Kidney tubule cell (primary cell): ENCODE measurements around the gene ASS1.
A peak's percentile ranks its signal among the peaks of the same experiment; 100 is the strongest.

ENCODE experiments used
- DNase-seq: peaks from one replicate; pipeline ENCODE4 v3.0.0-alpha.2; 2018; ENCODE audit warnings: low spot score

The ASS1 gene

DNA sequence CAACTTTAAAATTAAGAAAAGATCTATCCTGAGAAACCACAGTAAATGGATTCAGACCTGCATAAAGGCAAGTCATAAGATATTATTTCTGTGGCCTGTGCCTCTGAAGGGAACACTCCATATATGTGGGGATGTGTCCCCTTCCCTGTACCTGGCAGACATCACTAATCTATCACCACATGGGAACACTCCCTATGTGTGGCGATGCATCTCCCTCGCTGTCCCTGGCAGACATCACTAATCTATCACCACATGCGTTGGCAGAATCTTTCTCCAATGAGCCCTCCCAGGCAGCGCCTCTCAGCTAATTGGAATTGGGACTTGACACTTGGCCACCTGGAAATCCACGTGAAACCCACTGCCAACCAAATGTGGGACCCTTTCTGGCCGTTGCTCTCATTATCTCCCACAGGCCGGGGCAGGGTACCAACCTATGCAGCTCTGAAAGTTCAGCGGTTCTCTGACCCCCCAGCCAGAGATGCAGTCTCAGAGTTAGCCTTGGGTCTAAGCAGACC is 25.2 kb upstream of the ASS1 start:
- no peak for DNase-seq

DNA sequence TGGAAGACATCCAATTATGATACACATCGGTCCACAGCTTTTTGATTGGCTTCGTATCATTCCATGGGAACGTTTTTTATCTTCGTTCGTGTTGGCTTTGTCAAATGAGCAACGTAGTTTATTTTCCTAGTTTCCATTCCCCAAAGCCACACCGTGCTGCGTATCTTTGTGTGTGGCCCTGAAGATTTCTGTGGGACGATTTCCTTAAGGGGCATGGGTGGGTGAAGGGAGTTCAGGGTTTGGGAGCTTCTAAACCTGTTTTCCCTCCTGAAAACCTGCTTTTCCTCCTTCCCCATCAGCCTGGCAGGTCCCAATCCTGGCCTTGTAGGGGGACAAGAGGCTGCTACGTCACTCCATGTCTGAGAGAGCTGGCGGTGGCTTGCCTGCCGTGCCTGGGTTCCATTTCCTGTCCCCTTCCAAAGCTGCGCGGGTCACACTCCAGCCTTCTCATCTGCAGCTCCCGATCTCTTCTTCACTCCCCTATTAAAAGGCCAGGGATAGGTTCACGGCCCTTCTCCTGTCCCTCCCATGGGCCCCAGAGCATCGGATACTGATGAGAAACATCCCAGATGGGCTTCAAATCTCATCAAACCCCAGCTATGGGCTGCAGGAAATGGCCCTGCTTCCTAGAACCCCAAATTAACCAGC is 23.5 kb upstream of the ASS1 start:
- no peak for DNase-seq

DNA sequence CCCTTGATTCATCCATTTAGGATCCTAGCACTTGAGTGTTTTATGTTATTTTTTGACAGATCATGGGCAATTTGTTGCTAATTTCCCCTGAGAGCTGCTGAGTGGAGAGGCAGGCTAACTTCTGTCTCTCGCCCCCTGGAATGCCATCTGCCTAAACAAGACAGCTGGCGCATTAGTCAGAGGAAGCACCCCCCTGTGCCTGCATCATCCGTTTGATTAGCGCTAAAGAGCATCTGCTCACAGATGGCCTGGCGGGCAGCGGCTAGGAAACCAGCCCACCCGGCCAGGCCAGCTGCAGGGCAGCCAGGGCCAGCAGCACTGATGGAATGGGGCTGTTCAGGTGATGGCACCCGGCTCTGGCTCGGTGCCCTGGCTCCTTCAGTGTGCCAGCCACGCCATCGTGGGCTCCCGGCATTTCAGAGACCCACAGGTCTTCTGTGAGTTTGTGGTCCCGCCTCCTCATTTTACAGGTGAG is 22.9 kb upstream of the ASS1 start:
- DNase-seq, result peak; percentile 20

DNA sequence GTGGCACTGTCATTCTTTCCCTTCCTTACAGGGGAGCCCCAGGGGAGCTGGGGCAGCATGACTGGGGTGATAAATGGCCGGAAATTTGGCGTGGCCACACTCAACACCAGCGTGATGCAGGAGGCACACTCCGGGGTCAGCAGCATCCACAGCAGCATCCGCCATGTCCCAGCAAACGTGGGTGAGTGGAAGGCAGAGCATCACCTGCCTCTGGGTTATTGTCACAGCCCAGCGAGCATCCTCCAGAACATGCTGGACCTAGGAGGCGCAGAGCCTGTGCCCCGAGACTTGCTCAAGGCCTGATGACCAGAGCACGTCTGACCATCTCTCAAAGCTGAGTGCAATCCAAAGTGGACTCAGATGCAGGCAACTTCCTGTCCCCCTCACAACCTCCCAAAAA is 22.2 kb upstream of the ASS1 start:
- DNase-seq, result no peak

DNA sequence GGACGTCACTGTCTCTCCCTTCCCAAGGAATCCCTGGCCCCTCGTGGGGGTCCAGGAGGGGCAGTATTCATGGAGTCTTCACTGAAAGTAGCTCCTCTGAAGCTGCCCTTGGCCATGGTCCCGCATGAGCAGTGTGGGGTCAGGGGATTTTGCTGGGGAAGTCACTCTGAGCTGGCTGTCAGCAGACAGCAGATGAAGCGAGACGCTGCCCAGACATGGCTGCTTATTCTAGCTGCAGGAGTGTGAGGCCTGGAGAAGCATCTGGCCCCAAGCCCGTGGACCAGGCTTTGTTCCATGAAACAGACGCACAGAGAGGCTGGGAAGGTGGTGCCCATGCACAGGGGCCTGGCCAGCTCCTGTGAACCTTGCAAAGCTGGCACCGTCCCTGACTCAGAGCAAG is 21.5 kb upstream of the ASS1 start:
- peak; percentile 15 for DNase-seq

DNA sequence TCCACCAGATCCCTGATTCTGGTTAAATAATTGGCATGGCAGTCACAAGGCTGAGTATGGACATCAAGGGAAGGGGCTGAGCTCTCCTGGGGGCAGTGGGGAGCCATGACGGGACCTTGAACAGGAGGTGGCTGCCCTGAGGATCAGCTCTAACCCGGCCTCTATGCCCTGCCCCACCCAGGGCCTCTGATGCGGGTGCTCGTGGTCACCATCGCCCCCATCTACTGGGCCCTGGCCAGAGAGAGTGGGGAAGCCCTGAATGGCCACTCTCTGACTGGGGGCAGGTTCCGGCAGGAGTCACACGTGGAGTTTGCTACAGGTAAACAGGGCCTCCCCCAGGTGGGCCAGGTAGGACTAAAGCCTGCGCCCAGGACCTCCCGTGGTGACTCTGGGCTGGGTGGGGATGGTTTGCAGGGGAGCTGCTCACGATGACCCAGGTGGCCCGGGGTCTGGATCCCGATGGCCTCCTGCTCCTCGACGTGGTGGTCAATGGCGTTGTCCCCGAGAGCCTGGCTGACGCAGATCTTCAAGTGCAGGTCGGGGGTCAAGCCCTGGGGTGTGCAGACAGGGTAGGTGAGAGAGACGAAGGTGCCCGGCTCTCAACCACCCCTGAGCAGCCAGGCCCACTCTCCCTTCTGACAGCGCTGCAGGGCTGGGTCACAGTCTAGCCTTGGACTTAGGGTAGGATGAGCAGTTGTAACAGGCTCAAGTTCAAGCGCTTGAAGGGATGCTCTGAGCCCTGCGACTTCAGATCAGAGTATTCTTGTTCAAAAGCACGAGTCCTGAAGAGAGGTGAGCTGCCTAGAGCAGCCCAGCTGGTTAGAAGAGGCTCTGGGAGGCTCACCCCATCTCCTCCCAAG is 19.9 kb upstream of the ASS1 start:
- no peak for DNase-seq

DNA sequence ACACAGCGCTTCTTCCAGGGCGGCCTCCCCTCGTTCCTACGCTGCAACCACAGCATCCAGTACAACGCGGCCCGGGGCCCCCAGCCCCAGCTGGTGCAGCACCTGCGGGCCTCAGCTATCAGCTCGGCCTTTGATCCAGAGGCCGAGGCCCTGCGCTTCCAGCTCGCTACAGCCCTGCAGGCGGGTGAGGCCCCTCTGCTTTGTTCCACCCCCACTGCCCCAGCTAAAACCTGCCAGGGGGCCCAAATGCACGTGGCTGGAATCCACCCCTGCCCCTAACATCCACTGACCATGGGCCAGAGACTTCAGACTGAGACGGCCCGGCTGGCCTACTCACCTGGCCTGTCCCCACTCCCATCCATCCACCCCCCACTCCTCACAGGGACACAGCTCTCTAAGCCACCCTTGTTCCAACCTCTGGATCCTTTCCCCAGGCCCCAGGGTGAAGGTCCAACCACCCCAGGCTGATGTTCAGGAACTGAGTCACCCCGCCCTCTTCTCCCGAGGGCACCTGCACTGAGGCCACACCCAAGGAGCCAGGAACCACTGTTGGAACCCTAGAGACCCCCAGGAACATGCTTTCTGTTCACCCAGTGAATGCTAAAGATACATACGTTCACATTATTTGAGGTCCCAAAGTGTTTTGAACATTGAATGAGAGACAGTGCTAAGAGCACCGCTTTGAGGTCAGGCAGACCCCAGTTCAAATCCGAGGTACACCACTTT is 18.9 kb upstream of the ASS1 start:
- DNase-seq, result no peak

DNA sequence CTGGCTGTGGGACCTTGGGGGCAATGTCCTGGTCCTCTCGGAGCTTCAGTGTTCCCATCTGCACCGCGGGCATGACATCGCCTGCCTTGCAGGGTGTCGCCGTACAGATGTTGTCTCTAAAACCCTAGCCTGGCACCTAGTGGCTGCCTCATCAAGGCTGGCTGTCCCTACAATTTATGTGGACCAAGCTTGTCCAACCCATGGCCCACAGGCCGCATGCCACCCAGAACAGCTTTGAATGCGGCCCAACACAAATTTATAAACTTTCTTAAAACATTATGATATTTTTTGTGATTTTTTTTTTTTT is 18.3 kb upstream of the ASS1 start:
- DNase-seq, result no peak

DNA sequence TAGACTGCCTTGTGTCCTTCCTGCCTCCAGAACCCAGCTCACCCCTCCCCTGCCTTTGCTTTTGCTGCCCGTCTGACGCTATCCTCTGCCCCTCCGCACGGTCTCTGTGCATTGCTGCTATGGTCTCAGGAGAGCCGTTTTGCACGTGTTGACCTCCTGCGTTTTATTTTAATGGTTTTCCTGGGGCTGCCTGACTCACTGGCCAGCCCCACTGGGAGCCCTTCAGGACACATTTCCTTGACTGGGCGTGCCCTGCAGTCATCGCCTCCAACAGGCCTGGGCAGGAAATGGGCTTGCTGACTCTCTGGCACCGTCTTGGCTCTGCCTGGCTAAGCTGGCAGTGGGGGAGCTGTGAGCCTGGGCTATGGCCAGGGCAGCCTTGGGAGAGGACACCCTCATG is 17.9 kb upstream of the ASS1 start:
- peak; percentile 87 for DNase-seq

DNA sequence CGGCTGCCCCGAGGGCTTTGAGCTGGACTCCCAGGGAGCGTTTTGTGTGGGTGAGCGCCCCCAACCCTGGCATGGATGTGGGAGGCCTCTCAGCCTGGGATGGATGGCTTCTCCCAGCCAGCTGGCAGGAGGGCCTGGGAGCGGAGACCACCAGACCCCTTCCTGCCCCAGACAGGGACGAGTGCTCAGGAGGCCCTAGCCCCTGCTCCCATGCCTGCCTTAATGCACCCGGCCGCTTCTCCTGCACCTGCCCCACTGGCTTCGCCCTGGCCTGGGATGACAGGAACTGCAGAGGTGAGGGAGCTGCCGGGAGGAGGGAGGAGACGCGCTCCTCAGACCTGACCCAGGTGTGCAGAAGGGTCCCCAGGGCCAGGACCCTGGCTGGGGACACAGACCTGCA is 17.4 kb upstream of the ASS1 start:
- DNase-seq, result no peak

DNA sequence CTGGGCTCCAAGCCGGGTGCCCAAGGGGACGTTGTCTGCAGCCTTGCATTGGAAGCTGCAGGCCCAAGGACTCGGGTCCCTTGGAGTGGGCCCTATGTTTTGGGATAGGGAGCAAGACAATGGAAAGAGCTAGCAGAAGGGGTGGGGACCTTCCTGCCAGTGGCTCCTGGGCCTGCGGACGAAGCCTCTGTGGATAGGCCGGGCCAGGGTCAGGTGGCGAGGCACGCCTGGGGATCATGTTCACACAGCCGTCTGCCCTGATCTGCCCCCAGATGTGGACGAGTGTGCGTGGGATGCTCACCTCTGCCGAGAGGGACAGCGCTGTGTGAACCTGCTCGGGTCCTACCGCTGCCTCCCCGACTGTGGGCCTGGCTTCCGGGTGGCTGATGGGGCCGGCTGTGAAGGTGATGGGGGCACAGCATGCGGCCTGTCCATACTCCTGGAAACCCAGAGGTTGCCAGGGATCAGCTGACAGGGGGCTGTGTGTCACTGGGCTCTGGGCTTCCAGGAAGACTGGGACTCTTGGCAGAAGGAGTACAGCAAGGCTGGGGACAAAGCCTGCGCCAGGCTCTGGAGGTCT is 16.6 kb upstream of the ASS1 start:
- DNase-seq, result no peak

DNA sequence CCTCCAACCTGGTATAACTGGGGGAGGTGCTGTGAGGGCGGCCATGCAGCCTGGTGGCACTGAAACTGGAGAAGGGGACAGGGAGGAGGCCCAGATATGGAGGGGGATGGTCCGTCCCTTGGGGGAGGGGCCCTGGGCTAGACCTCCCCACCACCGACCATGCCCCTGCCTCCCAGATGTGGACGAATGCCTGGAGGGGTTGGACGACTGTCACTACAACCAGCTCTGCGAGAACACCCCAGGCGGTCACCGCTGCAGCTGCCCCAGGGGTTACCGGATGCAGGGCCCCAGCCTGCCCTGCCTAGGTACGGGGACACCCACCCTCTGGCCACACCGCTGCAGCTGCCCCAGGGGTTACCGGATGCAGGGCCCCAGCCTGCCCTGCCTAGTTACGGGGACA is 15.4 kb upstream of the ASS1 start:
- DNase-seq, result no peak

DNA sequence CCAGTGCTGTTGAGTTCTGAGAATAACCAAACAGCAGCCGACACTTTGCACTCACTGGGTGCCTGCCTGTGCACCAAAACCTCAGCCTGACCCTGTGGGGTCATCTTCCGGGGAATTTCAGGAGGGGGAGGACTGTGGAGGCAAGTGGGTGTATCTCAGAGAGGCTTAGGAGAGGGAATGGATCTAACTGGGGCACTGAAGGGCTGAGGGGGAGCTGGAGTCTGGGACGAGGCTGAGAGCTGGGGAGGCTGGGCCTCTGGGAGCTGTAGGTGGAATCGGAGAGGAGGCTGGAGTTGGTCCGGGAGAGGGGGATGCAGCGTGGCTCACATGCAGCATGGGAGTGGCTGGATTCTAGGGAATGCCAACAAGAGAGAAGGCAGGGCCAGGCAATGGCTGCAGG is 14.9 kb upstream of the ASS1 start:
- no peak for DNase-seq

DNA sequence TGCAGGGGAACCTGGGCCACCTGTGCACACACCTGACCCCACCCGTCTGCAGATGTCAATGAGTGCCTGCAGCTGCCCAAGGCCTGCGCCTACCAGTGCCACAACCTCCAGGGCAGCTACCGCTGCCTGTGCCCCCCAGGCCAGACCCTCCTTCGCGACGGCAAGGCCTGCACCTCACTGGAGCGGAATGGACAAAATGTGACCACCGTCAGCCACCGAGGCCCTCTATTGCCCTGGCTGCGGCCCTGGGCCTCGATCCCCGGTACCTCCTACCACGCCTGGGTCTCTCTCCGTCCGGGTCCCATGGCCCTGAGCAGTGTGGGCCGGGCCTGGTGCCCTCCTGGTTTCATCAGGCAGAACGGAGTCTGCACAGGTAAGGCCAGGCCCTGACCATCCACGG is 14.5 kb upstream of the ASS1 start:
- DNase-seq, result no peak

DNA sequence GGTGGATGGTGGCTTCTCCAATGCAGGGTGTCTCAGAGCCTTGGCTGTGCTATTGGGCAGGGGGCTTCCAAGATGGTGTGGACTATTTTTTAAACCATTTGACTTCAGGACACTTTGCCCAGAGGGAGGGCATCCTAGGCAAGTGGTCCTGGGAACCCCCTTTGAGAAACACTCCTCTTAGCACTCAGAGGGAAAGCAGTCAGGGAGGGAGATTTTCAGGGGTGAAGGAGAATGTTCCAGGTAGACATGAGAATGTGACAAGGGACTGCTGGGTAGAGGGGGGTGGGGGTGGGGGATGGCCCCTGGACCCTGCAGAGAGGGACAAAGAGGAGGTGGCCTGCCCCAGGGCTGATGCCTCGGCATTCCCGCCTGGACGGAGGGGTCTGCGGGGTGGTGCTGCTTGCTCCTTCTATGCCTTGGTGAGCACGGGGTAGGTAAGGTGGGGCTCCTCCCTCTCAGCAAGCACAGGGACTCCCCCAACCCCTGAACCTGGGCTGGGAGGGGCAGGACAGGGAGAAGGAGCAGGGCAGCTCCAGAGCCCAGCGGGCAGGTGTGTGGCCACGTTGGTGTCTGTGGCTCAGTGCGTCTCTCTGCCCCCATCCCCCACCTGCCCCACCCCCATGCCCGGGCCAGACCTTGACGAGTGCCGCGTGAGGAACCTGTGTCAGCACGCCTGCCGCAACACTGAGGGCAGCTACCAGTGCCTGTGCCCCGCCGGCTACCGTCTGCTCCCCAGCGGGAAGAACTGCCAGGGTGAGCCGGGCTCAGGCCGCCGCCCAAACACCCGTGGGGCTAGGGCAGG is 13.8 kb upstream of the ASS1 start:
- DNase-seq, result no peak

DNA sequence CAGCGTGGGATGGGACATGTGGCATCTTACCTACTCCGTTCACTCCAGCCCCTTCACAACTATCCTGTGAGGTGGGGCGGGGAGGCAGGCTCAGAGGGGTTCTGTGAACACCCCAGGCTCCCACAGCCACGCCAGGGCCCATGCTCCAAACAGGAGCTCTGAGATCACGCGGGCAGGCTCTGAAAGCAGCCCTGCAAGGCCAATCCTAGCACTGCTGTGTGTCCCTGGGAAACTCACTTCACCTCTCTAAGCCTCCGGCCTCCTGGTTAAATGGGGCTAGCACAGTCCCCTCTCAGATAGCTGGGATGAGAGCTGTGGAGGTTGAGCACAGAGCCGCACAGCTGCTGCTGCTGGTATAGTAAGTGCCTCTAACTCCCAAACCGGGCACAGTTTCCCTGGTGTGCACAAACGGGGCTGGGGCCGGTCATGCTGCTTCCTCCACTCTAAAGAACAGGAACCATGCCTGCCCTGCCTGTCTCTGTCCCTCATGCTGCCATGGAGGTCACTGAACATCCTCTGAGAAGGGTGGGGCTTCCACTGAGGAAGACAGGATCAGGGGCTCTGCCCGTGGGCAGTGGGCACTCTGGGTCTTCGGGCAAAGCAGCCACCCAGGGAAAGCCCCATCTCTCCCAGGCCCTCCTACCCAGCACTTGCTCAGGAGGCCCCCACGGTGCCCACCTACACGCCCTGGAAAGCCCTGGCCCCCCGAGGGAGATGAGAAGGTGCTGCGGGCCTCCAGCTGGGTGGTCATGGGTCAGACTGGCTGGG is 13.0 kb upstream of the ASS1 start:
- no peak for DNase-seq

DNA sequence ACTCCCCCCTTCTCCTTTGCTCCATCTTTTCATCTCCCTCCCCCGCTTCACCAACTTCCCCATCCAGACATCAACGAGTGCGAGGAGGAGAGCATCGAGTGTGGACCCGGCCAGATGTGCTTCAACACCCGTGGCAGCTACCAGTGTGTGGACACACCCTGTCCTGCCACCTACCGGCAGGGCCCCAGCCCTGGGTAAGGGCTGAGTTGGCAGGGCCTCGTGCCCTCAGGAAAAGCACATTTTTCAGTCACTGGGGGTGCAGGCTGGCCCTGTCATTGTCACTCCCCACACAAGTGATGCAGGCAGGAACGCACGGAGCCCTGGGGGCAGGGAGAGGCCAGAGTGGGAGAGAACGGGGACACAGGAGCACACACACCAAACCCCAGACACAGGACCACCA is 12.4 kb upstream of the ASS1 start:
- no peak for DNase-seq

DNA sequence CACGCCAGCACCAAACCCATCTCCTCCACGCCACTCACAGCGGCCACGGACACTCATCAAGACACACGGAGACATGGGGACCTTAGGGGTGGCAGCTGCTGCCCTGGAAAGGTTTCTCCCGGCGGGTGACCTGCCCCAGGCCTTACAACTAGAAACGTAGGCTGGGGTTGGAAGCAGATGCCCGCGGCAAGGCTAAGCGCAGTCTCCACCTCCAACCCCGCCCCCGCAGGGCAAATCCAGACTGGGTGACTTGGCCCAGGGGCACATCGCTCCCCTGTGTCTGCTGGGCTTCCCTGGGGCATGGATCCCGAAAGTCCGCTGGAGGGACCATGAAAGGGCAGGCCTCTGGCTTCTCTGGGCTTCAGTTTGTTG is 12.0 kb upstream of the ASS1 start:
- no peak for DNase-seq

DNA sequence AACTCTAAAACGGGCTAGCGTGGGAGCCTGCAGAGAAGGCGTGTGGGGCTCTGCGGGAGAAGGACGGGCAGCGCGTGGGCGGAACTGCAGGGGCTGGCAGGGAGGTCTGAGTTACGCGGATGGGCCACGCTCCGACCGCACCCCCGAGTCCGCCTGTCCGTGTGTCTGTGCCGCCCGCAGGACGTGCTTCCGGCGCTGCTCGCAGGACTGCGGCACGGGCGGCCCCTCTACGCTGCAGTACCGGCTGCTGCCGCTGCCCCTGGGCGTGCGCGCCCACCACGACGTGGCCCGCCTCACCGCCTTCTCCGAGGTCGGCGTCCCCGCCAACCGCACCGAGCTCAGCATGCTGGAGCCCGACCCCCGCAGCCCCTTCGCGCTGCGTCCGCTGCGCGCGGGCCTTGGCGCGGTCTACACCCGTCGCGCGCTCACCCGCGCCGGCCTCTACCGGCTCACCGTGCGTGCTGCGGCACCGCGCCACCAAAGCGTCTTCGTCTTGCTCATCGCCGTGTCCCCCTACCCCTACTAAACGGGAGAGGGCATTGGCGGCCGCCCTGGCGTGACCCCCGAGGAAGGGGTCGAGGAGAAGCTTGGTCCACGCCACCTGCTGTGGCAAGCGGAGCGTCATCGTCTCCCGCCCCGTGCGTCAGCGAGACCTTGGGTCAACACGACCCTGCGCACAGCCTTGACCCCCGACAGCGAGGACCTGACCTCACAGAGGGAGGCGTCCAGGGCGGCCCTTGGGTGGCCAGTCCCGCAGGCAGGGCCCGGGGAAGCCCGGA is 11.4 kb upstream of the ASS1 start:
- DNase-seq, result peak; percentile 43

DNA sequence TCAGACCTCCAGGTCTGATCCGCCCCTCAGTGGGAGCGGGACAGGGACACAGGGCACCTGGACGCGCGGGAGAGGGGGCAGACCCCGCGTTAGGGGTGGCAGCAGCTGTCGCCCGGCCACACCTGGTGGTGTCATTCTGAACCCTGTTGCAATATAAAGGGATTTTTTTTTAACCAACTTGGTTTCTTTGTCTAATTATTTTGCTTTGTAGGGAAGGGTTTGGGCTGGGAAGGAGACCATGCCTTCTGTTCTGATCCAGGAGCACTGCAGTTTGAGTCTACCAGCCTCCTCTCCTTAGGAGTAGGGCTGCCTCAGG is 10.9 kb upstream of the ASS1 start:
- DNase-seq, result no peak
